ENCODE results near the gene SLC2A9.

The SLC2A9 gene

DNA sequence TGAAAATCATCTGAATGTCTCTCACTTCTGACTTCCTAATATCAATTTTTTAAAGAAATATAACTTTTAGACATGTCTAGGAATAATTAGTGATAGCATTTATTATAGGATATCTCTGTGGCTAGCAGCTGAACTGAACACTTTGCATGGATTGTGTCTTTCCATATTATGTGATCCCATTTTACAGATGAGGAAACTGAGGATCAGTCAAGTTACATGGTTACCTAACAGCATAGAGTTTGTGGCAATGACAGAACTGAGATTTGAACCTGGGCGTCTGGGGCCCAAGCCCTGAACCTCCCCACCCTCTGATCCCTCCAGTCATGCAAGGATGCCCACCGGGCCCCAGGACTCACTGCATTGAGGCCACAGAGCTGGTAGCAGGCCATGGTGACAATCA, 101.3 kb downstream of the SLC2A9 start:
- Histone ChIP-seq H3K9ac (ENCODE audit: low read length) (no peak overlapping the region), H3K9me2 (replicated peaks; ENCODE audit: insufficient read depth, low read length) (no peaks in the 10 kb centered on the region), H3K79me2 (ENCODE audit: insufficient read depth, low read length) (no peaks in the 10 kb centered on the region), H3F3A (ENCODE audit: insufficient read depth) (no peaks in the 10 kb centered on the region), H3K27me3 (ENCODE audit: low read length) (no peaks in the 10 kb centered on the region), H3K4me2 (ENCODE audit: low read depth, low read length, poor library complexity, severe bottlenecking) (no peak overlapping the region), H4K20me1 (ENCODE audit: low read depth, low read length) (no peaks in the 10 kb centered on the region), H2AFZ (ENCODE audit: low read depth, low read length, severe bottlenecking) (no peak overlapping the region), H3K4me3 (ENCODE audit: insufficient read depth, low read length, poor library complexity, severe bottlenecking) (no peak overlapping the region), H3K27ac (ENCODE audit: low read depth, low read length) (no peak overlapping the region), H3K36me3 (ENCODE audit: low read length) (no peaks in the 10 kb centered on the region), H3K9me3 (ENCODE audit: insufficient read depth, low read length) (no peaks in the 10 kb centered on the region)
- TF ChIP-seq CTCF (IDR thresholded peaks at IDR 0.05; ENCODE audit: insufficient read depth, low read length, poor library complexity, severe bottlenecking) (no peak), EZH2phosphoT487 (conservative IDR thresholded peaks at IDR 0.05; ENCODE audit: low read length) (no peak)

DNA sequence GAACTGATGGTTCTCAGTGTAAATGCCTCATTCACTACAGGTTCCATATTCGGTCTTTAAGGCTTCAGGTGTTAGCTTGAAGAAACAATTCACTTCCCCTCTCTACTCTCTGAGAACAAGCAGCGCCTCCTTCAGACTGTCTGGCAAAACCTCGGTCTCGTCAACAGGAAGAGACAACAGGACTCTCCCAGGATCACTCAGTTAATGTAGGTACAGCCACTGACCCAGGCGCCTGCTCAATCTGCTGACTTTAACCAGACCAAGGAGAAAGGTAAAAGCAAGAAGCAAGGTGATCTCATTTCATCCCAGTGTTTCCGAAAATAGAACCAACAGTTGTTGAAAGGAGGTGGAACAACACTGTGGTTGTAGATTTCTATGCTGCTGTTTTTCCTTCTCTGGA, 102.2 kb downstream of the SLC2A9 start:
- Histone ChIP-seq H3F3A (ENCODE audit: insufficient read depth) (no peaks in the 10 kb centered on the region), H3K4me2 (ENCODE audit: low read depth, low read length, poor library complexity, severe bottlenecking) (no peak overlapping the region), H3K27ac (ENCODE audit: low read depth, low read length) (no peak overlapping the region), H2AFZ (ENCODE audit: low read depth, low read length, severe bottlenecking) (no peak overlapping the region), H3K79me2 (ENCODE audit: insufficient read depth, low read length) (no peaks in the 10 kb centered on the region), H3K27me3 (ENCODE audit: low read length) (no peaks in the 10 kb centered on the region), H3K9me2 (replicated peaks; ENCODE audit: insufficient read depth, low read length) (no peaks in the 10 kb centered on the region), H3K36me3 (ENCODE audit: low read length) (no peaks in the 10 kb centered on the region), H3K4me3 (ENCODE audit: insufficient read depth, low read length, poor library complexity, severe bottlenecking) (no peak overlapping the region), H4K20me1 (ENCODE audit: low read depth, low read length) (no peaks in the 10 kb centered on the region), H3K9me3 (ENCODE audit: insufficient read depth, low read length) (no peaks in the 10 kb centered on the region), H3K9ac (ENCODE audit: low read length) (no peak overlapping the region)
- TF ChIP-seq CTCF (IDR thresholded peaks at IDR 0.05; ENCODE audit: insufficient read depth, low read length, poor library complexity, severe bottlenecking) (no peak), EZH2phosphoT487 (conservative IDR thresholded peaks at IDR 0.05; ENCODE audit: low read length) (no peak)

GRCh38 chr4:9918484-9918883, 102.8 kb downstream of the SLC2A9 start:
- no peak for TF ChIP-seq EZH2phosphoT487 (conservative IDR thresholded peaks at IDR 0.05; ENCODE audit: low read length)
- no peak for TF ChIP-seq CTCF (IDR thresholded peaks at IDR 0.05; ENCODE audit: insufficient read depth, low read length, poor library complexity, severe bottlenecking)
- no peak overlapping the region for H3K4me2 ChIP-seq (ENCODE audit: low read depth, low read length, poor library complexity, severe bottlenecking)
- no peaks in the 10 kb centered on the region for H3K9me2 ChIP-seq (replicated peaks; ENCODE audit: insufficient read depth, low read length)
- H3K27ac ChIP-seq (ENCODE audit: low read depth, low read length), result no peak overlapping the region
- no peaks in the 10 kb centered on the region for H3K27me3 ChIP-seq (ENCODE audit: low read length)
- no peaks in the 10 kb centered on the region for H3K79me2 ChIP-seq (ENCODE audit: insufficient read depth, low read length)
- H3F3A ChIP-seq (ENCODE audit: insufficient read depth), result no peaks in the 10 kb centered on the region
- H3K9me3 ChIP-seq (ENCODE audit: insufficient read depth, low read length), result no peaks in the 10 kb centered on the region
- H2AFZ ChIP-seq (ENCODE audit: low read depth, low read length, severe bottlenecking), result no peak overlapping the region
- H3K9ac ChIP-seq (ENCODE audit: low read length), result no peak overlapping the region
- H3K4me3 ChIP-seq (ENCODE audit: insufficient read depth, low read length, poor library complexity, severe bottlenecking), result no peak overlapping the region
- no peaks in the 10 kb centered on the region for H4K20me1 ChIP-seq (ENCODE audit: low read depth, low read length)
- no peaks in the 10 kb centered on the region for H3K36me3 ChIP-seq (ENCODE audit: low read length)

GRCh38 chr4:9916937-9917336, 104.4 kb downstream of the SLC2A9 start:
- Histone ChIP-seq H3K79me2 (ENCODE audit: insufficient read depth, low read length) (no peaks in the 10 kb centered on the region), H3K4me3 (ENCODE audit: insufficient read depth, low read length, poor library complexity, severe bottlenecking) (no peak overlapping the region), H3K36me3 (ENCODE audit: low read length) (no peaks in the 10 kb centered on the region), H3F3A (ENCODE audit: insufficient read depth) (no peaks in the 10 kb centered on the region), H4K20me1 (ENCODE audit: low read depth, low read length) (no peaks in the 10 kb centered on the region), H3K4me2 (ENCODE audit: low read depth, low read length, poor library complexity, severe bottlenecking) (no peak overlapping the region), H3K27ac (ENCODE audit: low read depth, low read length) (no peak overlapping the region), H3K9ac (ENCODE audit: low read length) (no peak overlapping the region), H2AFZ (ENCODE audit: low read depth, low read length, severe bottlenecking) (no peak overlapping the region), H3K27me3 (ENCODE audit: low read length) (no peaks in the 10 kb centered on the region), H3K9me3 (ENCODE audit: insufficient read depth, low read length) (no peaks in the 10 kb centered on the region), H3K9me2 (replicated peaks; ENCODE audit: insufficient read depth, low read length) (no peaks in the 10 kb centered on the region)
- TF ChIP-seq CTCF (IDR thresholded peaks at IDR 0.05; ENCODE audit: insufficient read depth, low read length, poor library complexity, severe bottlenecking), result no peak
- no peak for TF ChIP-seq EZH2phosphoT487 (conservative IDR thresholded peaks at IDR 0.05; ENCODE audit: low read length)

All from SU-DHL-6 (cell line).